Naive B cell (primary cell): ENCODE results near the gene CNOT4. TPM values are rescaled to one million over a fixed set of nuclear protein-coding genes. Genes with fewer than 3 reads are reported as not detected.

ENCODE experiments used
- ATAC-seq, 2 donors: fragments of 150-1000 bp; cut with Tn5 transposase; 2 replicates each; pipeline ENCODE4 v1.10.0; 2021; ENCODE audit warnings: low read depth in 2 of 2, mild to moderate bottlenecking in 2 of 2, moderate library complexity in 2 of 2
- DNase-seq: peaks from one replicate; pipeline ENCODE4 v3.0.0; 2022
- H3K27ac Mint-ChIP-seq, 6 donors: one replicate each; pipeline ENCODE4 v1.8.0; 2020 to 2022; ENCODE audit warnings: mild to moderate bottlenecking in 6 of 6, mixed read lengths in 6 of 6, moderate library complexity in 5 of 6, inconsistent platforms in 2 of 6
- H3K27me3 Mint-ChIP-seq, 3 donors: one replicate each; pipeline ENCODE4 v1.8.0; 2021 to 2022; ENCODE audit warnings: mixed read lengths in 3 of 3, mild to moderate bottlenecking in 1 of 3
- H3K36me3 Mint-ChIP-seq, 2 donors: one replicate each; pipeline ENCODE4 v1.8.0; 2020 to 2022; ENCODE audit warnings: mixed read lengths in 2 of 2, inconsistent platforms in 1 of 2, mild to moderate bottlenecking in 1 of 2
- H3K4me1 Mint-ChIP-seq, 3 donors: one replicate each; pipeline ENCODE4 v1.8.0; 2020 to 2022; ENCODE audit warnings: mixed read lengths in 3 of 3, inconsistent platforms in 1 of 3, mild to moderate bottlenecking in 1 of 3, moderate library complexity in 1 of 3
- H3K4me3 Mint-ChIP-seq, 8 donors: one replicate each; pipeline ENCODE4 v1.8.0; 2020 to 2022; ENCODE audit warnings: mild to moderate bottlenecking in 8 of 8, mixed read lengths in 8 of 8, moderate library complexity in 8 of 8, inconsistent platforms in 2 of 8
- H3K9me3 Mint-ChIP-seq, 7 donors: one replicate each; pipeline ENCODE4 v1.8.0; 2020 to 2022; ENCODE audit warnings: mixed read lengths in 7 of 7, mild to moderate bottlenecking in 5 of 7, inconsistent platforms in 2 of 7, moderate library complexity in 1 of 7
- polyA plus RNA-seq, 6 donors: library from polyadenylated mRNA; unstranded; fragments of 300-500 nt; fragmentation: Illumina TruSeq; gene quantifications; one replicate each; pipeline ENCODE4 v1.2.3, GENCODE V29; 2021; ENCODE audit warnings: low read depth in 6 of 6

The CNOT4 gene, protein sequence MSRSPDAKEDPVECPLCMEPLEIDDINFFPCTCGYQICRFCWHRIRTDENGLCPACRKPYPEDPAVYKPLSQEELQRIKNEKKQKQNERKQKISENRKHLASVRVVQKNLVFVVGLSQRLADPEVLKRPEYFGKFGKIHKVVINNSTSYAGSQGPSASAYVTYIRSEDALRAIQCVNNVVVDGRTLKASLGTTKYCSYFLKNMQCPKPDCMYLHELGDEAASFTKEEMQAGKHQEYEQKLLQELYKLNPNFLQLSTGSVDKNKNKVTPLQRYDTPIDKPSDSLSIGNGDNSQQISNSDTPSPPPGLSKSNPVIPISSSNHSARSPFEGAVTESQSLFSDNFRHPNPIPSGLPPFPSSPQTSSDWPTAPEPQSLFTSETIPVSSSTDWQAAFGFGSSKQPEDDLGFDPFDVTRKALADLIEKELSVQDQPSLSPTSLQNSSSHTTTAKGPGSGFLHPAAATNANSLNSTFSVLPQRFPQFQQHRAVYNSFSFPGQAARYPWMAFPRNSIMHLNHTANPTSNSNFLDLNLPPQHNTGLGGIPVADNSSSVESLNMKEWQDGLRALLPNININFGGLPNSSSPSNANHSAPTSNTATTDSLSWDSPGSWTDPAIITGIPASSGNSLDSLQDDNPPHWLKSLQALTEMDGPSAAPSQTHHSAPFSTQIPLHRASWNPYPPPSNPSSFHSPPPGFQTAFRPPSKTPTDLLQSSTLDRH
- 10 to 100 TPM; 15.1 to 23.9 (median 18.5) TPM for polyA plus RNA-seq

DNA sequence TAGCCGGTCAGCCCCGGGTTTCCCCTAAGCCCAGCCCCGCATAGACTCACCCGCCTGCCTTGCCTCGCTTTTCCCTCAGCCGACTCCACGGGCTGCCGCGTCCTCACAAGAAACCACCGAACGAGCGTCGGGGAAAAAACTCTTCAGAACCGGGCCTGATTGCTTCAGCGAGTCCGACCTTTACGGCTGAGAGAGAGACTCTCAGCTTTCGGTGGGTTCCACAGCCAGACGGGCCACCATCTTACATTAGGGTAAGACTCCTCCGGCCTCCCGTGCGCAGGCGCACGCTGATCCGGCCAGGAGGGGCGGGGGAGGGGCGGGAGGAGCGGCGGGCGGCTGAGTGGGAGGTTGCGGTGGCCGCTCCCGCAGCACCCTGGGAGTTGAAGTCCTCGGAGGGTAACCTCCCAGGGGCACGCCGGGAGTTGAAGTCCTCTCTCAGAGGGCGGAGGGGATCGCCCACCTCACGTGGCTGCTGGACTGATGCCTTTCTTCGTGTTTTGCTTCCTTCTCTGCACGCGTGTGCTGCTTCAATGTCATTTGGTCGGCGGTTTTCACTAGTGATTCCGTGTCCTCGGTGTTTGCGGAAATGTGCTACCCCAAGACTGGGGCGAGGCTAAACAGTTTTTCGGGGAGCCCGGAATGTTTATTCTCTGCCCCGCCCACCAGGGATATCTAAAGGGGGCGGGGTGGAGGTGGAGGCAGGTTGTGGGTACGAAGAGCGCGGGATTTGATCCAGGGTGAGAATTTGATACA, at the start of gene CNOT4:
TSS of gene CNOT4 (minus strand) at position 264 of the 753 bp plus-strand sequence. CDS start 71,771 bp downstream, outside the sequence.
- no peak within 1 kb of the TSS for H3K27ac Mint-ChIP-seq
- ATAC-seq = peak; percentile 93 to 94
- no peaks in the 10 kb centered on the region for H3K9me3 Mint-ChIP-seq
- no peak within 1 kb of the TSS for H3K4me3 Mint-ChIP-seq
- DNase-seq = peak; percentile 93
- no peaks in the 10 kb centered on the region for H3K27me3 Mint-ChIP-seq
- H3K4me1 Mint-ChIP-seq = peaks cover 0 to 13% (median 2%) of the 10 kb centered on the region in 3 donors
- H3K36me3 Mint-ChIP-seq = no peaks in the 10 kb centered on the region

DNA sequence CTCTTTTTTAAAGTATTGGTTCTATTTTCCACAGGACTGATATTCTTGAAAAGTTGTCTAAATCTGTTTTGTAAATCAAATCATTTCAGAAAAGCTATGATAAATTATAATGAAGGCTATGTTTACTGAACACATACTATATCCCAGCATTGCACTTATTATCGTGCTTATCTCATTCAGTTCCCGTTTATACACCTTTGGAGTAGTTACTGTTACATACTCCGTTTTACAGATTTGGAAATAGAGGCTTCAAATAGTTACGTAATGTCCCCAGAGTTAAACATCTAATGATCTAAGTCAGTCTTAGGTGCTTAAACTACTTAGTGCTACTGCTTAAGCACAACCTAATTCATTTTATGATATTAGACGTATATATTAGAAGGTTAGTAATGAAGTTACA, 49.0 kb upstream of the CNOT4 start:
- ATAC-seq (no peak), DNase-seq (no peak)
- H3K36me3 Mint-ChIP-seq = peaks cover 0 to 4% of the 10 kb centered on the region in 2 donors
- peaks cover 15 to 25% (median 18%) of the 10 kb centered on the region in 3 donors for H3K4me1 Mint-ChIP-seq
- no peak overlapping the region for H3K27ac Mint-ChIP-seq
- H3K27me3 Mint-ChIP-seq = peaks cover 0 to 6% (median 0%) of the 10 kb centered on the region in 3 donors
- H3K4me3 Mint-ChIP-seq = no peak overlapping the region
- H3K9me3 Mint-ChIP-seq = no peaks in the 10 kb centered on the region

DNA sequence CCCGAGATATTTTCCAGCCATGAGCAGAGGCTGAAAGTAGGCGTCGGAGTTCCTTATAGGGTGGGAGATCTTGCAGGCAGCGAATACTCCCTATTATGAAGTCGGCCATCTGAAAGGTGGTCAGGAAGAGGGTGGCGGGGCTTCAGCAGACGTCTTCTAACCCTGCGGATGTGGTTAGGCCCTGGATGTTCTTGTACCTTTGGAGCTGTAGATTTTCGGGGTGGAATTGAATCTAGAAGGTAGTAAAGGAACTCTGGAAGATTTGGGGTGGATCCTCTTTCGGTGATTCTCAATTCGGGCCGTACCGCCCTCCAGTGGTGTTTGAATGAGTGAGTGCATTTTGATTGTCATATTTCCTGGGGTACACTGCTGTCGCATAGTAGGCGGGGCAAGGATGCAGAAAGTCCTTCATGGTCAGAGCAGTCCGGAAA, 48.5 kb upstream of the CNOT4 start:
- Mint-ChIP-seq H3K36me3 (peaks cover 0 to 4% of the 10 kb centered on the region in 2 donors), H3K27me3 (peaks cover 0 to 6% (median 0%) of the 10 kb centered on the region in 3 donors), H3K9me3 (no peaks in the 10 kb centered on the region), H3K4me1 (peaks cover 15 to 25% (median 18%) of the 10 kb centered on the region in 3 donors), H3K27ac (no peak overlapping the region), H3K4me3 (no peak overlapping the region)
- peak; percentile 68 for DNase-seq
- ATAC-seq = peak; percentile 68 to 75

DNA sequence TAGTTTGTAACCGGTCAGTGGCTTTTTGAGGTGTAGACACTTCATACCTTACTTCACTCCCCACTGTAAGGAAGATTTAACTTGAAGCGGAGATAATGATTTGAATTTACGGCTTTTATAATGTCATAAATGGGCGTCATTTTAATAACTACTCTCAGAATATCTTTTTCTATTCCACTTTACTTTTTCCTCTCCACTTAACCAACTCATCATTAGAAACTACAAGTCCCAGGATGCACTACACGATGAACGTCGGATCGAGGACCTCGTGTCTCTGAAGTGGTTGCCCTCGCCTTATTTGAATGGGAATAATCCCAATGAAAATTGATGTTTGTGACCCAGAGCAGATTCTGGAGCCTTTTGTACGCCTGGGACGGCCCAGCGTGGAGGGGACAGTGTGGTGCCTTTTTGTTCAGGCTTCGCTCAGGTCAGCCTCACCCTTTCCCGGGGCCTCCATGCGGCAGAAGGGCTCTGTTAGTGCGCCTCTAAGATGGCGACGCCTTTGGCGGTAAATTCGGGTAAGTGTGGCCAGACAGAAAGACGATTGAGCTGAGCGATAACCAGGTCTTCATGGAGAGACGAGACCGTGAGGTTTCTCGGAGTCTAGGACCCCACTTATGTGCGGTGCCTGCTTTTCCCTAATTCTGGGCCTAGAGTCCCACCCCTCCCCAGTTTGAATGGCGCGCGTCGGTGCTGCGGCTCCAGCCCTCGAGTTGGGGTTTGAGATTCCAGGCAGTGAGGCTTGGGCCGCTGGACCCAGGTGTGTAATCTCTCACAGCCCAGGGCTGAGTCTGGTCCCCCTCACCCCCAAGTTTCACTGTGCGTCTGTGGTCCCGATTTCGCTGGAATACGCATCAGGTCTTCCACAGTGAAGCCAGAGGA, 47.8 kb upstream of the CNOT4 start, which contains the start of gene NUP205:
TSS of gene NUP205 (plus strand) at position 463 of the 882 bp plus-strand sequence. CDS start at position 491, 28 bp downstream.
- Mint-ChIP-seq H3K9me3 (no peaks in the 10 kb centered on the region), H3K27ac (peak within 1 kb of the TSS in 1 of 6 donors; percentile 53), H3K36me3 (peaks cover 0 to under 1% of the 10 kb centered on the region in 2 donors), H3K27me3 (peaks cover 0 to 6% (median 0%) of the 10 kb centered on the region in 3 donors), H3K4me1 (peaks cover 14 to 22% (median 15%) of the 10 kb centered on the region in 3 donors), H3K4me3 (peak within 1 kb of the TSS in 4 of 8 donors; percentile 21 to 62 (median 53))
- peak; percentile 84 to 85 for ATAC-seq
- peak; percentile 88 for DNase-seq

DNA sequence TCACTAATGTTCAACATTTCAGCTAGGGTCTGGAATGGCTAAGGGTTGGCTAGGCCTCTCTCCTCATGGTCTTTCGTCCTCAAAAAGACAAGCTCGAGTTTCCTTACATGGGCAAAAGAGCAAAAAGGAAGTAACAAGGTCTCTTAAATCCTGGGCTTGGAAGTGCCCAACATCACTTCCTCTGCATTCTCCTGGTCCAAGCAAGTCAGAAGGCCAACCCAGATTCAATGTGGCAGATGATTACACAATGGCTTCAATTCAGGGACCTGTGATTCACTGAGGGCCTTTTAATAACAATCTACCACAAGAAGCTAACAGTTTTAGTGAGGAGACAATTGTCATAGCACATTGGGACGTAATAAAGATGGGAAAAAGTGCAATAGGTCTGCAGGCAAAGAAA, 43.4 kb upstream of the CNOT4 start:
- Mint-ChIP-seq H3K27me3 (peaks cover 9 to 18% (median 11%) of the 10 kb centered on the region in 3 donors), H3K36me3 (no peaks in the 10 kb centered on the region), H3K4me3 (no peak overlapping the region), H3K9me3 (no peaks in the 10 kb centered on the region), H3K27ac (no peak overlapping the region), H3K4me1 (peaks cover 0 to 4% (median 0%) of the 10 kb centered on the region in 3 donors)
- ATAC-seq (no peak), DNase-seq (no peak)

DNA sequence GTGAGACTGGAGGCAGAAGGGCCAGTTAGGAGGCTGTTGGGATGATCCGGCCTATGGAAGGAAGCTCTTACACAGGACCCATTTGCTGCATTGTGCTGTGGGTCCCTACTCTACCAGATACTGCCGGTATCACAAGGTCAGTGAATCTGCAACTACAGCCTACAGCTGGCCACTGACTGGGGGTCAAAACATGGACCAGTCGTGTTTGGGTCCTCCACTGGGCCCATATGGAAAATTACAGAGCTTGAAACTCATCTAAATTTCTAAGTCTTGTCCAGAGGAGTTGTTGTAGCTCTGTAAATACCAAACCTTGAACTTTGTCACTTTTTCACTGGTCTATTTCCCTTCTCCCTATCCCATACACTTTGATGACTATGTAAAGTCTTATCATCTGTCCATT, 42.2 kb upstream of the CNOT4 start:
- H3K4me3 Mint-ChIP-seq = no peak overlapping the region
- no peak overlapping the region for H3K27ac Mint-ChIP-seq
- H3K36me3 Mint-ChIP-seq = no peaks in the 10 kb centered on the region
- no peak for ATAC-seq
- H3K27me3 Mint-ChIP-seq = peaks cover 9 to 24% (median 18%) of the 10 kb centered on the region in 3 donors
- no peak for DNase-seq
- H3K9me3 Mint-ChIP-seq = no peaks in the 10 kb centered on the region
- H3K4me1 Mint-ChIP-seq = peaks cover 0 to 4% (median 0%) of the 10 kb centered on the region in 3 donors

DNA sequence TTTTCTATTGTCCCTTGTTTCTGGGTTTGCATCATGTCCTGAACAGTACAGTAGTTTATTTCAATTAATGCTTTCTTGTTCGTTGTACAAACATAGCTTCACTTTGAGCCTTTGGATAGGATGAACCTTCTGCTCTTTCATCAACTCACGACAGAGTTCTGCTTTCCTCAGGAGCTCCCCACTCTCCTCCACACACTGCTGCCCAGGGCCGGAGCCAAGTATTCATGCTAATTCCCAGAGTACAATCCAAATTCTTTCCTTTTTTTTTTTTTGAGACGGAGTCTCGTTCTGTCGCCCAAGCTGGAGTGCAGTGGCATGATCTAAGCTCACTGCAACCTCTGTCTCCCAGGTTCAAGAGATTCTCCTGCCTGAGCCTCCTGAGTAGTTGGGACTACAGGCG, 40.3 kb upstream of the CNOT4 start:
- DNase-seq = no peak
- Mint-ChIP-seq H3K27ac (no peak overlapping the region), H3K27me3 (peaks cover 6 to 24% (median 18%) of the 10 kb centered on the region in 3 donors), H3K9me3 (peaks cover 0 to 1% (median 0%) of the 10 kb centered on the region in 7 donors), H3K4me3 (no peak overlapping the region), H3K4me1 (no peaks in the 10 kb centered on the region), H3K36me3 (no peaks in the 10 kb centered on the region)
- ATAC-seq = no peak

DNA sequence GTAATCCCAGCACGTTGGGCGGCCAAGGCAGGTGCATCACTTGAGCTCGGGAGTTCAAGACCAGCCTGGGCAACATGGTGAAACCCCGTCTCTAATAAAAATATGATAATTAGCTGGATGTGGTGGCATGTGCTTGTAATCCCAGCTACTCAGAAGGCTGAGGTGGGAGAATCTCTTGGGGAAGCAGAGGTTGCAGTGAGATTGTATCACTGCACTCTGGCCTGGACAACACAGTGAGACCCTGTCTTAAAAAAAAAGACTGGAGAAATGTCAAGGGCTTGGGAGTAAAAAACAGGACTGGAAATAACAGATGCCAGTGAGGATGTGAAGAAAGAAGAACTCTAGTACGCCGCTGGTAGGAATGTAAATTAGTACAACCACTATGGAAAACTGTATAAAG, 31.1 kb upstream of the CNOT4 start:
- Mint-ChIP-seq H3K4me1 (peaks cover 0 to 4% (median 0%) of the 10 kb centered on the region in 3 donors), H3K27ac (no peak overlapping the region), H3K36me3 (no peaks in the 10 kb centered on the region), H3K27me3 (peaks cover 0 to 5% (median 3%) of the 10 kb centered on the region in 3 donors), H3K9me3 (peaks cover 0 to 1% (median 0%) of the 10 kb centered on the region in 7 donors), H3K4me3 (no peak overlapping the region)
- DNase-seq (no peak), ATAC-seq (no peak)

DNA sequence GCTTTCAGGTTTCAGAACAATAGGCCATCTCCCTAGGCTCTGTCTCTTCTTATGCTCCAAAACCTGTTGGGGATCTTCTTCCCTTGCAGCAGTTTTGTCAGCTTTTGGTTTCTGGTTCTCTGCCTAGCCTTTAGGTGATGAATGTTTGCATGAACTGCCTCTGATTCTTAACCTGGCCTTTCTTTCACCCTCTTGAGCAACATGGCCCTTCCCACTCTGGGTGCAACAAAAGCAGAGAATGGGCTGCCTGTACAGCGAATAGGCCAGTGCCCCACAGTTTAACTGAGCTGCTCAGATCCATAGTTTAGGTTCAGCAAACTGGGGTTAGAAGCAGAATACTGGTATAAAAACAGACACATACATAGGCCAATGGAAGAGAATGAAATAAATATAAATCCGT, 29.7 kb upstream of the CNOT4 start:
- no peaks in the 10 kb centered on the region for H3K36me3 Mint-ChIP-seq
- H3K4me3 Mint-ChIP-seq = no peak overlapping the region

DNA sequence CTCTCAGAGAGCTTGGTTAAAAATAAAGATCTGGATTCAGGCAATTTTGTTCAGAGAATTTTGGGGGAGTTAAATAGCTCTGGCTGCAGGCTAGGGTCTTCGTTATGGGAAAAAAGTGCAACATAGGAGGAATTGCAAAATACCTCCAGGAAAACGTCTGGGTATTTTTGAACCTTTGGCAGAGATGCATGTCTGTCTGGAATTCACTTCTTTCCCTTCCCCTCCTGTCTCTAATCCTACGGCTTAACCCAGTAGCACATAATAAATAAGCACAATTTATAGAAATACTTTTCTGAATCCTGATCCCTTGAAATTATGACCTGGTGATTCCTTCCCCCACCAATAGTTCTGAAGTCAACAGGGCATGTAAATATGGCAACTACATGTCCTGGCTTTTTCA, 28.5 kb upstream of the CNOT4 start:
- Mint-ChIP-seq H3K27me3 (peaks cover 0 to 5% (median 4%) of the 10 kb centered on the region in 3 donors), H3K9me3 (no peaks in the 10 kb centered on the region), H3K4me1 (peaks cover 0 to 4% (median 0%) of the 10 kb centered on the region in 3 donors), H3K36me3 (no peaks in the 10 kb centered on the region), H3K4me3 (no peak overlapping the region), H3K27ac (no peak overlapping the region)
- DNase-seq (no peak), ATAC-seq (no peak)

More for the DNA sequence above, 29.7 kb upstream of the CNOT4 start:
- no peak overlapping the region for H3K27ac Mint-ChIP-seq
- ATAC-seq = no peak
- no peaks in the 10 kb centered on the region for H3K9me3 Mint-ChIP-seq
- no peak for DNase-seq
- H3K4me1 Mint-ChIP-seq = peaks cover 0 to 4% (median 0%) of the 10 kb centered on the region in 3 donors
- H3K27me3 Mint-ChIP-seq = peaks cover 0 to 5% (median 4%) of the 10 kb centered on the region in 3 donors

DNA sequence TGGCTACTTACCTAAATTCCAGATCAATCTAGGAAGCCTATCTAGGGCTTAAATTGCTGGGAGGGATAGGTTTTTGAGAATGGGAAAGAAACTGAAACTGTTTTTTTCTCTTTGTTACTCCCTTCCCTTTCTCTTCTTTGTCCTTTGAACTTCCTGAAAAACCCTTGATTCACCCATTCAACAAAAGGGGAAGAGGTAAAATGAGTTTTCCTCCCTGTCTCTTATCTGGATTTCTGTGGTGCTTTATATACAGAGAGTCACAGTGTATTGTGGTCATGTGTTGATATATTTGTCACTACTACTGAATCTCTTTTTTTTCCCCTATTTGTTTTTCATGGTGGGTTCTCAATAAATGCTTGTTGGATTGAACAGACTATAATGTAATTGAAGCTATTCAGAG, 28.0 kb upstream of the CNOT4 start:
- Mint-ChIP-seq H3K9me3 (no peaks in the 10 kb centered on the region), H3K4me3 (no peak overlapping the region), H3K27me3 (peaks cover 0 to 5% (median 4%) of the 10 kb centered on the region in 3 donors), H3K27ac (peak overlapping the region in 1 of 6 donors; percentile 64), H3K36me3 (no peaks in the 10 kb centered on the region), H3K4me1 (peaks cover 0 to 4% (median 0%) of the 10 kb centered on the region in 3 donors)
- DNase-seq (no peak), ATAC-seq (no peak)

DNA sequence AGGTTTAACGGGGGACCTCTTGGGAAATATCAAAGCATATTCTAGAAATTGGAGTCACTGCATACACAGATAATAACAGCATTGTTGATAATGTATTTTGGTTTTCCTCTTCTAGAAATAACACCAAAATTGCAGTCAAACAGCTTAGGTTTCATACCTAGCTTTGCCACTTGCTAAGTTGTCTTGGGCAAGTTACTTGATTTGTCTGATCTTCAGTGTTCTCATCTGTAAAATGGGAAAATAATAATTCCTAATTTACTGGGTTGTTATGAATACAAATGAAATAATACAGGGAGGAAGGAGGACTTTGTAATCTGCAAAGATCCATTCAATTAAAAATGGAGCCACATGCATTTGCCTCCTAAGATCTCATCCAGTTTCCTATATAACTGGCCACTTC, 27.6 kb upstream of the CNOT4 start:
- H3K36me3 Mint-ChIP-seq = no peaks in the 10 kb centered on the region
- peak overlapping the region in 1 of 8 donors; percentile 5 for H3K4me3 Mint-ChIP-seq
- peaks cover 0 to 4% (median 0%) of the 10 kb centered on the region in 3 donors for H3K4me1 Mint-ChIP-seq
- H3K27ac Mint-ChIP-seq = no peak overlapping the region
- DNase-seq = no peak
- ATAC-seq = no peak
- H3K9me3 Mint-ChIP-seq = no peaks in the 10 kb centered on the region
- H3K27me3 Mint-ChIP-seq = peaks cover 0 to 5% (median 4%) of the 10 kb centered on the region in 3 donors
